ENCODE measurements around the gene UBE2M.
"Not testable (repeated sequence)": the region's sequence is repeated elsewhere in the genome, so short reads cannot be mapped to it uniquely, and the experiment has no call there.

Gene UBE2M

DNA sequence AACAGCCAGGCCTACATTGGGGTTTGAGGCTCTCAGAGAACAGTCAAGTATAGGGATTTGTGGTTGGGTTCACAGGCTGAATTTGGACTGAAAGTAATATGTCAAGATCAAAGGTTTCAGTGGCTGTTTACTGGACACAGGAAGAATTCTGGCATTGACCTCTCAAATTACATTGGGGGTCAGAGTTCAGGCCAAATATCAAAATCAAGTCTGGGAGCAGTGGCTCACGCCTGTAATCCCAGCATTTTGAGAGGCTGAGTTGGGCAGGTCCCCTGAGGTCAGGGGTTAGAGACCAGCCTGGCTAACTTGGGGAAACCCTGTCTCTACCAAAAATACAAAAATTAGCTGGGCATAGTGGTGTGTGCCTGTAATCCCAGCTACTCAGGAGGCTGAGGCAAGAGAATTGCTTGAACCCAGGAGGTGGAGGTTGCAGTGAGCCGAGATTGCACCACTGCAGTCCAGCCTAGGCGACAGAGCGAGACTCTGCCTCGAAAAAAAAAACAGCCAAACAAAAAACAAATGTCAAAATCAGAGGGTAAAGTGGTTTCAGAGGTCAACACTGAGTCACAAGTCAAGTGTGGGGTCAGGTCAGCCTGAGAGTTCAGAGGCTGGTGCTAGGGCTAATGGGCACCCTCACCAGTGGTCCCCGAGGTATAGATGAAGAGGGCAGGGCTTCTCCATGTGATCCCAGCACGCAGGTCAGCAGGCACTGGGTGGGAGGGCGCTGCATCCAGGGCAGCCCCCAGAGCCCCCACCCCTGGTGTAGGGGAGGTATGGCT lies 48.1 kb downstream of the UBE2M start:
- peaks cover 18% of the 10 kb centered on the region for H3K4me1 ChIP-seq (ENCODE audit: insufficient read depth, low read length, severe bottlenecking)
- no peaks in the 10 kb centered on the region for H3F3A ChIP-seq (ENCODE audit: insufficient read depth, low read length)
- no peaks in the 10 kb centered on the region for H3K9me2 ChIP-seq (ENCODE audit: low read depth, low read length)
- no peak for TF ChIP-seq EZH2 (IDR thresholded peaks at IDR 0.05; ENCODE audit: borderline replicate concordance, low read length)
- TF ChIP-seq, protein P1, sequence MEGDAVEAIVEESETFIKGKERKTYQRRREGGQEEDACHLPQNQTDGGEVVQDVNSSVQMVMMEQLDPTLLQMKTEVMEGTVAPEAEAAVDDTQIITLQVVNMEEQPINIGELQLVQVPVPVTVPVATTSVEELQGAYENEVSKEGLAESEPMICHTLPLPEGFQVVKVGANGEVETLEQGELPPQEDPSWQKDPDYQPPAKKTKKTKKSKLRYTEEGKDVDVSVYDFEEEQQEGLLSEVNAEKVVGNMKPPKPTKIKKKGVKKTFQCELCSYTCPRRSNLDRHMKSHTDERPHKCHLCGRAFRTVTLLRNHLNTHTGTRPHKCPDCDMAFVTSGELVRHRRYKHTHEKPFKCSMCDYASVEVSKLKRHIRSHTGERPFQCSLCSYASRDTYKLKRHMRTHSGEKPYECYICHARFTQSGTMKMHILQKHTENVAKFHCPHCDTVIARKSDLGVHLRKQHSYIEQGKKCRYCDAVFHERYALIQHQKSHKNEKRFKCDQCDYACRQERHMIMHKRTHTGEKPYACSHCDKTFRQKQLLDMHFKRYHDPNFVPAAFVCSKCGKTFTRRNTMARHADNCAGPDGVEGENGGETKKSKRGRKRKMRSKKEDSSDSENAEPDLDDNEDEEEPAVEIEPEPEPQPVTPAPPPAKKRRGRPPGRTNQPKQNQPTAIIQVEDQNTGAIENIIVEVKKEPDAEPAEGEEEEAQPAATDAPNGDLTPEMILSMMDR (IDR thresholded peaks at IDR 0.05; ENCODE audit: low read length) = no peak
- no peak overlapping the region for H3K4me2 ChIP-seq (ENCODE audit: low read length)
- H3K4me3 ChIP-seq (ENCODE audit: low read depth, low read length, poor library complexity, severe bottlenecking) = no peak overlapping the region
- no peak overlapping the region for H3K27ac ChIP-seq (ENCODE audit: low read depth, low read length, poor library complexity, severe bottlenecking)
- no peaks in the 10 kb centered on the region for H3K27me3 ChIP-seq (ENCODE audit: insufficient read depth, low read length)
- H3K9ac ChIP-seq (ENCODE audit: low read length) = no peak overlapping the region
- H4K20me1 ChIP-seq (ENCODE audit: insufficient read depth, low read length) = no peaks in the 10 kb centered on the region
- H2AFZ ChIP-seq (ENCODE audit: low read length) = no peak overlapping the region
- peaks cover 5% of the 10 kb centered on the region; the same call in 1 of the 2 replicates for H3K79me2 ChIP-seq (ENCODE audit: insufficient read depth, low read length)
- H3K36me3 ChIP-seq (ENCODE audit: insufficient read depth, low read length) = no peaks in the 10 kb centered on the region; the same call in 1 of the 2 replicates
- H3K9me3 ChIP-seq (ENCODE audit: low read length) = no peaks in the 10 kb centered on the region

DNA sequence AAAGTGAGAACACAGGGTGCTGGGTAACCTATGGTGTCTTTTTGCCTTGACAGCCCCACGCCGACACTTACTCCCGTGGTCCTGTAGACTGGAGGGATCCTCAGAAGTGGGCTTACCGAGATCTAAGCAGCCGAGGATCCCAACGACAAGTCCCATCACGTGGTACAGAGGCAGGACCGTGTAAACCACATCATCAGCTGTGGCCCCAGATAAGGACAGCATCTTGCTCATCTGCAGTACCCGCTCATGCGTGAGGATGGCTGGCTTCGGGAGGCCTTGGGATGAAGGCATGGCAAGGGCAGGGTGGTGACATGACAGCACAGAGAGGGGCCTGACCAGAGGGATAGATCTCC lies 48.7 kb downstream of the UBE2M start:
- Histone ChIP-seq H3K4me1 (ENCODE audit: insufficient read depth, low read length, severe bottlenecking) (peaks cover 12% of the 10 kb centered on the region), H3K27me3 (ENCODE audit: insufficient read depth, low read length) (no peaks in the 10 kb centered on the region), H3K4me2 (ENCODE audit: low read length) (no peak overlapping the region), H2AFZ (ENCODE audit: low read length) (no peak overlapping the region), H3K79me2 (ENCODE audit: insufficient read depth, low read length) (peaks cover 5% of the 10 kb centered on the region; the same call in 1 of the 2 replicates), H3K27ac (ENCODE audit: low read depth, low read length, poor library complexity, severe bottlenecking) (no peak overlapping the region), H3K4me3 (ENCODE audit: low read depth, low read length, poor library complexity, severe bottlenecking) (no peak overlapping the region), H3K9ac (ENCODE audit: low read length) (no peak overlapping the region), H4K20me1 (ENCODE audit: insufficient read depth, low read length) (no peaks in the 10 kb centered on the region), H3K36me3 (ENCODE audit: insufficient read depth, low read length) (no peaks in the 10 kb centered on the region; the same call in 1 of the 2 replicates), H3K9me2 (ENCODE audit: low read depth, low read length) (no peaks in the 10 kb centered on the region), H3K9me3 (ENCODE audit: low read length) (no peaks in the 10 kb centered on the region), H3F3A (ENCODE audit: insufficient read depth, low read length) (no peaks in the 10 kb centered on the region)
- no peak for TF ChIP-seq EZH2 (IDR thresholded peaks at IDR 0.05; ENCODE audit: borderline replicate concordance, low read length)
- TF ChIP-seq, protein P1 (IDR thresholded peaks at IDR 0.05; ENCODE audit: low read length) = no peak

DNA sequence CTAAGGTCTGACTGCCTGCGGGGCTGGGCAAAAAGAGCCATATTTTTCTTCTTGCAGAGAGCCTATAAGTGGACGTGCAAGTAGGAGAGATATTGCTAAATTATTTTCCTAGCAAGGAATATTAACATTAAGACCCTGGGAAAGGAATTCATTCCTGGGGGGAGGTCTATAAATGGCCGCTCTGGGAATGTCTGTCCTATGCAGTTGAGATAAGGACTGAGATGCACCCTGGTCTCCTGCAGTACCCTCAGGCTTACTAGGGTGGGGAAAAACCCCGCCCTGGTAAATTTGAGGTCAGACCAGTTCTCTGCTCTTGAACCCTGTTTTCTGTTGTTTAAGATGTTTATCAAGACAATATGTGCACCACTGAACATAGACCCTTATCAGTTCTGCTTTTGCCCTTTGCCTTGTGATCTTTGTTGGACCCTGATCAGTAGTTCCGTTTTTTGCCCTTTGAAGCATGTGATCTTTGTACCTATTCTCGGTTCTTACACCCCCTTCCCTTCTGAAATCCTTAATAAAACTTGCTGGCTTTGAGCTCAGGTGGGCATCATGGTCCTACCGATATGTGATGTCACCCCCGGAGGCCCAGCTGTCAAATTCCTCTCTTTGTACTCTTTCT lies 50.7 kb downstream of the UBE2M start:
- H3K36me3 ChIP-seq (ENCODE audit: insufficient read depth, low read length); H3K4me1 ChIP-seq (ENCODE audit: insufficient read depth, low read length, severe bottlenecking); H3K9me3 ChIP-seq (ENCODE audit: low read length); H3K27ac ChIP-seq (ENCODE audit: low read depth, low read length, poor library complexity, severe bottlenecking); H4K20me1 ChIP-seq (ENCODE audit: insufficient read depth, low read length); H2AFZ ChIP-seq (ENCODE audit: low read length); H3F3A ChIP-seq (ENCODE audit: insufficient read depth, low read length); H3K4me3 ChIP-seq (ENCODE audit: low read depth, low read length, poor library complexity, severe bottlenecking); H3K4me2 ChIP-seq (ENCODE audit: low read length); H3K9me2 ChIP-seq (ENCODE audit: low read depth, low read length); H3K27me3 ChIP-seq (ENCODE audit: insufficient read depth, low read length); H3K79me2 ChIP-seq (ENCODE audit: insufficient read depth, low read length); H3K9ac ChIP-seq (ENCODE audit: low read length): not testable (repeated sequence)

Measured in OCI-LY1 (cell line).